HCT116 (cell line): ENCODE data around the gene FOXD2.

Source experiments
- CEBPB ChIP-seq: IDR thresholded peaks from 2 replicates; pipeline ENCODE4 v1.6.1; 2012; ENCODE audit warnings: low read depth
- EZH2 ChIP-seq: fragments of 200-600 bp; sonication (generic); IDR thresholded peaks from 2 replicates; pipeline ENCODE4 v1.6.1; 2017; ENCODE audit warnings: antibody characterized with exemption, mixed run types
- JUND ChIP-seq: IDR thresholded peaks from 2 replicates; pipeline ENCODE4 v1.6.1; 2012
- POLR2A ChIP-seq: IDR thresholded peaks from 2 replicates; pipeline ENCODE4 v1.7.0; 2011; ENCODE audit warnings: borderline replicate concordance; ENCODE audit not compliant: insufficient read depth, insufficient read length; ENCODE audit errors: extremely low read depth
- TCF7L2 ChIP-seq: IDR thresholded peaks from 2 replicates; pipeline ENCODE4 v1.7.0; 2011; ENCODE audit warnings: borderline replicate concordance, inconsistent platforms; ENCODE audit not compliant: insufficient read depth, insufficient read length; ENCODE audit errors: extremely low read depth
- ZNF274 ChIP-seq: fragments of 200-500 bp; sonication (Bioruptor generic); IDR thresholded peaks from 2 replicates; pipeline ENCODE4 v1.6.1; 2014; ENCODE audit warnings: mild to moderate bottlenecking, low read depth, low read length, inconsistent platforms
- TF ChIP-seq, protein P1 (sequence below), 3 experiments: fragments of 200-600 bp in 1 of 3; sonication (generic) in 1 of 3; IDR thresholded peaks in 2 of 3; conservative IDR thresholded peaks in 1 of 3; 2 replicates each; pipeline ENCODE4 v1.5.1; 2012 to 2017; ENCODE audit warnings: low read depth in 2 of 3, low read length in 2 of 3, antibody characterized with exemption in 1 of 3, borderline replicate concordance in 1 of 3, control low read depth in 1 of 3, mild to moderate bottlenecking in 1 of 3, mixed read lengths in 1 of 3, mixed run types in 1 of 3, moderate library complexity in 1 of 3; ENCODE audit not compliant: insufficient read depth in 1 of 3

GRCh38 chr1:47402591-47402990, 35.3 kb upstream of the FOXD2 start:
- TF ChIP-seq, protein P1, sequence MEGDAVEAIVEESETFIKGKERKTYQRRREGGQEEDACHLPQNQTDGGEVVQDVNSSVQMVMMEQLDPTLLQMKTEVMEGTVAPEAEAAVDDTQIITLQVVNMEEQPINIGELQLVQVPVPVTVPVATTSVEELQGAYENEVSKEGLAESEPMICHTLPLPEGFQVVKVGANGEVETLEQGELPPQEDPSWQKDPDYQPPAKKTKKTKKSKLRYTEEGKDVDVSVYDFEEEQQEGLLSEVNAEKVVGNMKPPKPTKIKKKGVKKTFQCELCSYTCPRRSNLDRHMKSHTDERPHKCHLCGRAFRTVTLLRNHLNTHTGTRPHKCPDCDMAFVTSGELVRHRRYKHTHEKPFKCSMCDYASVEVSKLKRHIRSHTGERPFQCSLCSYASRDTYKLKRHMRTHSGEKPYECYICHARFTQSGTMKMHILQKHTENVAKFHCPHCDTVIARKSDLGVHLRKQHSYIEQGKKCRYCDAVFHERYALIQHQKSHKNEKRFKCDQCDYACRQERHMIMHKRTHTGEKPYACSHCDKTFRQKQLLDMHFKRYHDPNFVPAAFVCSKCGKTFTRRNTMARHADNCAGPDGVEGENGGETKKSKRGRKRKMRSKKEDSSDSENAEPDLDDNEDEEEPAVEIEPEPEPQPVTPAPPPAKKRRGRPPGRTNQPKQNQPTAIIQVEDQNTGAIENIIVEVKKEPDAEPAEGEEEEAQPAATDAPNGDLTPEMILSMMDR (IDR thresholded peaks at IDR 0.05 in 2 of 3, conservative IDR thresholded peaks at IDR 0.05 in 1 of 3; ENCODE audit: borderline replicate concordance in 1 of 3, insufficient read depth in 1 of 3, low read depth in 2 of 3, low read length in 2 of 3) = no peak
- no peak for TF ChIP-seq CEBPB
- no peak for TF ChIP-seq EZH2
- no peak for TF ChIP-seq TCF7L2
- TF ChIP-seq JUND = no peak
- TF ChIP-seq ZNF274 = no peak
- no peak for TF ChIP-seq POLR2A
